NOMO-1 treated with DMSO at 0.1 percent for 48 hours (cell line): ENCODE measurements around the gene NEGR1.

Experiments
- DNase-seq: peaks from one replicate; lab custom pipeline; 2025; ENCODE audit not compliant: unreplicated experiment; lab: John Stamatoyannopoulos, UW

NEGR1 gene

DNA sequence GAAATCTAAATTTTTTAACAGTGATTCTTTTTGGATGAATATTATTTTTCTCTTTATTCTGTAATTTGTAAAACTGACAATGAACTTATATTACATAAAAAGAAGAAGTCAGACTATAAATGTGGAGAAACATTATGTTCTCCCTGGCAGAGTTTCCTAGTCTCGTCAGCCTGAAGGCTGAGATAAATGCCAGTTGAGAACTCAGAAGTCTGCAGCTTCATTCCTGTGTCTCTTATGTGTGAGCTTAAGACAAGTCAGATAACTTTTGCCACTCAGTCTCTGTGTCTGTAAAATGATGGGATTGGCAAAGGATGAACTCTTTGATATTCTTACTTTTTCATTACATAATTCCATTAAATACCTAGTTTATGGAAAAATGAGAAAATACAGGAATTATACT is 632.7 kb downstream of the NEGR1 start:
- DNase-seq = no peak

DNA sequence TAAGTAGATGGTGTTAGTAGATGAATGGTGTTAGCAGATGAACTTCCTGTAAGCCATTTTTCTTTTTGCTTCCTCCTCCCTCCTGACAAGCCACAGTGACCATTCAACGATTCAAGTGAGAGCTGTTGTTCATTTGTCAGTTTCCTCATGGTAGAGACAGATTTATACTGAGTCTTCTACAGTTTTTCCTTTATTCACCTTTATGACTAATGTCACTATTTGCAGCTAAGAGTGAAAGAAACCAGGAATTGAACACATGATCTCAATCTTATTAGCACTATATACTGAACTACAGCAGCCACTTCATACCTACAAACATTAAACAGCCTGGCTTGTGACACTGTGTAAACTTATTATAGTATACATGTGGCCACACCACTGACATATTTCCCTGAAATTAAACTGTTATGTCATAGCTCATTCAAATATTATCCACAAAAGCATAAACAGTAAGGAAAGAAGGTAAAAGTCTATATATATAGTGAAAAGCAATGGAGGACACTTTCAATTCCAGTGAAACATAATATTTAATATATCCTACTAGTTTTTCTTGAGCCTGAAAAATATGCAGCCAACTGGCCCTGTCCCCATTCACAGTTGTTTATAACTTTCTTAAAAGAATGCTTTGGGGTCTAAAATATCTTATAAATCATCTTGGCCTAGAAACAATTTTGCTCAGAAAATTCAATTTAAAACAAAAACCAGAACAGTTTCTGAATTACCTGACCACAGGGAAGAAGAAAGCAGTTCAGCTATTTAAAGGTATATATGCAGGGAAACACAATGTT is 634.6 kb downstream of the NEGR1 start:
- no peak for DNase-seq

DNA sequence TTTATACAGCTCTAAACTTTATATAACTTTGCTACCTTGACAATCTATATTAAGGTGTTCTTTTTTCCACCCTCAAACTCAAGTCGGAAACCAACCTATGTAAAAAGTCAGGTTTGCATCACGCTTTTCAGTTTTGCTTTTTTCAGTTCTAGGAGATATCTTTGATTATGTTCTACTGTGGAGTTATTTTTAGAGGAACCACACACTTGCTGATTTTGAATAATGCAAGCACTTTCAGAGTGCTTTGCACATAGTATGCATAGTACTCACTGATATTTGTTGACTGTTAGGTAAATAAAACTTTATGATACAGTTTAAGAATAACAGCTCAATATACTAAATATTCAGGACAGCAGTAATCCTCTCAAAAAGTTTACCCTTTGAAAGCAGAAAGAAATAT is 637.3 kb downstream of the NEGR1 start:
- no peak for DNase-seq

DNA sequence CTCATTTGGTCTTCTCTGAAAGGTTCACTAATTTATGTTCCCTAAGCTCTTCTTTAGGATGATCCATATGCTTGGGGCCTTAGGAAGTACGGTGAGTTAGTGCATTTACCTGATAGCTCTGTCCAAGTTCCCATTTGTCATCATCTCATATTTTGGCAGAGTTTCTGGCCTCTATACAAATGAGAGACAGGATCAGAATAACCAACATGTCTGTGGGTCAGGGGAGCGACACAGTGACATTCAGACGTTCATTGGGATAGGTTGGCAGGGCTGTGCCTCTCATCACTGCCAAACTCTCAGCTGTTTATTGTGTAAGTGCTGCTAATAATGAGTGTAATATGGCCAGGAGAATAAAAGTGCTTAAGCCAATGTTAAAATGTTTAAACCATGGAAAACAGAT is 640.4 kb downstream of the NEGR1 start:
- no peak for DNase-seq

DNA sequence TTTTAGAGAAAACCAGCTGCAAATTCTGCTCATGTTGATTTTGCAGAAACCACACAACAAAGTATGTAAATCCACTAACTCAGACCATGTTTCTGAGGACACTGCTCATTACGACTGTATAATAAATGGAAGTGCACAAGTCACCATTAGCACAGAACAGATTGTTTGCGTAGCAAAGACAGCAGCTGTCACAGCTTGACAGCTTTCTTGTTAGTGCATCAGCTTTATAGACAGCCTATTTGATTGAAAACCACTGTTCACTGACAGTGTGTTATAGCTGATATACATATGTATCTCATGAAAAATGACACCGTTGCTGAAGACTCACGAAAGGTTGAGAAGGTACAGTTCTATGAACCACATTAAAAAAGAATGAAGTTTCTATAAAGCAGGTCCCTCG is 641.3 kb downstream of the NEGR1 start:
- DNase-seq = no peak

DNA sequence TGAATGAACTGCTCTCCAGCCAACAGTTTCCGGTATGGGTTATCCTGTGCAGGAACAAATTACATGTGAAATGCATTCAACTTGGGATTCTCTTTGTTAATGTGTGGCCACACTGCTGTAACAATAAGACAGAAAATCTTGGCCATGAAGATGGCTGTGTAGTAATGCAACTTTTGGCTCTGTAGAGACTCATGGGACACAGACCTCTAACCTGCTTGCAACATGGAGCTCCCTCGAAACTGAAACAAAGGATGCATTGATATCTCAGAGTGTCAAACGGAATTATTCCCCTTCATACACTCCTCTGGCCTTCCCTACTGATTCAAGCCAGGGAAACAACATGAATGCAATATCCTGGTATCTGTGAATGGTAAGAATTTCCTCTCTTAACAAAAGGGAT is 642.2 kb downstream of the NEGR1 start:
- DNase-seq = no peak

DNA sequence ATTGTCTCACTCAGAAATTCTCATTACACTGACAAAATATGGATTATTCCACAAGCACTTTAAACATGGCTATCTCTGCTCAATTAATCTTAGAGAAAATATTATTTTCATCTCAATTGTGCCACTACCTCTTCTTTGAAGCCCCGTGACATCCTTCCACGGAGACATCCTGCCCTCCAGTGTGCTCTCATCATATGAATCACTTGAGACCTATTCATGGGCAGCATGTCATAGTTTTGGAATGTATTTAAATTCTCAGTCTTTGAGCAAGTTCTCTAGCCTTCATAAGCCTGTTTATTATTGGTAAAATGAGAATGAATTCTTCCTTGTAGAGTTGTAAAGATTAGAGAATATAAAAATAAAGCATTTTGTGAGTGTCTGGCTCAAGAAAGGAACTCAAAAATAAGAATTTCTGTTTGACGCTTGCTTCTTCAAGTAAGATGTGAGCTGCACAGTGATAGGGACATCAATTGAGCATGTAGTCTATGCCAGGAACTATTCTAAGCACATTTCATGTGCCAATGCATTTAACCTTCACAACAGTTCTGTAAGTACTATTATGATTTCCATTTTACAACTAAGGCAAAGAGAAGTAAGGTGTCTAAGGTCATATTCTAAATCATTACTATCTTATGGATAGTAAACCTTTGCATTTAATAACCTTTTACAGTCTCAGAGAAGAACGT is 644.1 kb downstream of the NEGR1 start:
- no peak for DNase-seq

DNA sequence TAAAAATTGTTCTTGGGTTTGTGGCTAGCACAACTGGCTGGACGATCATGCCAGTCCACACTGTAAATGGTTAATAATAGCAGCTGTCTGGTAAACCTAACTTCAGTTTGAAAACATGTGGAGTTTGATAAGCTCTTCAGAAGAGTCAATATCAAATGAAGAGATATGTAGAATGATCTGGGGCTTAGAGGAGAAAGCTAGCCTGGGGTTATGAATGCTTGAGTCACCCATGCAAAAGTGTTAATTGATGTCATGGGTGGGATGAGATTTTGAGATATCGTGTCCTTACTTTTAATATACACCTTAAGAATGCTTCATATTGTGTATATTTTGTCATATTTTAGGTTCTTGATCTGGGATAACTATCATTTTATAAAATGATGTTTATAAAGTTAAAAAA is 646.8 kb downstream of the NEGR1 start:
- no peak for DNase-seq

DNA sequence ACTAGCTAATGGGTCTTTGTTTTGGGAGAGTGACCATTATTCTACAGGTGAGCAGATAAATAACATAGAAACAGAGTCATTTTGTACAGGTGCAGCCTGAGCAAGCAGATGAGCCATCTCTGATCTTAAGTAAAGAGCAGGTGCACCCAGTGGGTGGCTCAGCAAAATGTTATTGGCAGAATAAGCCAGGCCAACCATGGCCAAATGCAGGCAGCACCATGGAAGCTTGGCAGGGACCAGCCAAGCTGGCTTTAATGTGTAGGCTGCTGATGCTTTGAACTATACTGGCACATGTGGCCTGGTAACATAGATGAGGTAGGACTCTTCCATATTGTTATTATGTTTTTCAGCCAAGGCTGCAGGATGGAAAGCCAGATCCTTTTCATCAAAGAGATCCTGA is 648.2 kb downstream of the NEGR1 start:
- no peak for DNase-seq

DNA sequence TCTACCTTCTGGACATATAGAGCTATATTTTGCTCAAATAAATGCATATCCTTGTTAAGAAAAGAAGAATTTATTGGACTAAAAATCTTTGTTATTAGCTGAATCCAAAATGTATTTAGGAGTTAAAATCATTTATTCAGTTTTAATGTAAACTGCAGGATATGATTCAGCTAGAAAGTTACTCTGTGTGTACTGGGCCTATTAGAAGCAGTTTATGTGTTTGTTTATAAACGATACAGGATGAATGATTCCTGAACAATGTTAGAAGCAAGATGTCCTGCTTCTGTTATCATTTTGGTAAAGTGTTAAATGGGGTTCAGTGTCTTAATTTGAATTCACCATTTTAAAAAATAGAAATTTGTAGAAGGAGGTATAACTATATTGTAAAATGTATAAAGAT is 652.3 kb downstream of the NEGR1 start:
- DNase-seq = no peak

DNA sequence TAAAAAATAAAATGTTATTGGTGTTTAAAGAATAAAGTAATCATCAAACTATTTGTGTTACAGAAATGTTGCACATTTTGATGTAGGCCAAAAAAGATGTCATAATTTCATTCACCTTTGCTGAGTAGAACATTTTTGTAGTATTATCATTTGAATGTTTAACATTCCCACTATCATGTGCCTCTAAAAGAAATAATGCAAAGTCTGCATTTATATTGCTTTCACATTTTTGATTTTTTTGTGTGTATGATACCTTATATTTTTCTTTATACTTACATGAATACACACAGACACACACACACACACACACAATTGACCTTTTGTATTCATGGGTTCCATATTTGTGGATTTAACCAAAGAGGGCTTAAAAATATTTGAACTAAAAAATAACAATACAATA is 657.3 kb downstream of the NEGR1 start:
- DNase-seq = no peak

DNA sequence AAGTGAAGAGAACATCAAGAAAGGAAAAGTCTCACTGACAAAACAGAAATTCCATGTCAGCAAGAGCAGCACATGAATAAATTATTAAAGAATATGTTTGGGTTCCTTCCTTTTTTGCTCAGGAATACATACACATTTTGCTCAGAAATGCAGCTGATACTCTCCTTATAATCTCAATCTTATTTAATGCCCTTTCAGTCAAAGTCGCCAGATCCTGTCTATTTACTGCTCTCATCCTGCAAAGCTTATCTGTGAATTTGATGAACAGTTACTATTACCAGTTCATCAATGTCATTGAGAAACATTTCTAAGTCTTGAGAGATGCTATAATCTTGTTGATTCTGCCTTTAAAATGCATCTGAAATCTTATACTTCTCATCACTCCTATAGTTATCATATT is 658.5 kb downstream of the NEGR1 start:
- no peak for DNase-seq

DNA sequence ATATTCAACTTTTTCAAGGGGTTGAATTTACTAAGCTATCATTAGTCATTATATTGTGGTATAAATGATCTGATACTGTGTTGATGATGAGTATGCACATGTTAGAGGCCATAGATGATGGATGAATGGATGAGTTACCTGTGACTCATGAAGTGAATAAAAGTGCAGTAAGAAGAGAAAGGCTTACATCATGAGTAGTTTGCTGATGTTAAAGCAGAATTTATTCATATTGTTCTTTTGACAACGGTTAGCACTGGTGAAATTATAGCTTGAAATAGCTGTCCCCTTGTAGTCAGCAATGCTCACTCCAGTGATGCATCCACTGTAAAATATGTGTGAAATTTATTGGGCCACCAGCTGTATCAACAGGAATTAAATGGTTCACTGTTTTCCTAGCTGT is 660.6 kb downstream of the NEGR1 start:
- no peak for DNase-seq

DNA sequence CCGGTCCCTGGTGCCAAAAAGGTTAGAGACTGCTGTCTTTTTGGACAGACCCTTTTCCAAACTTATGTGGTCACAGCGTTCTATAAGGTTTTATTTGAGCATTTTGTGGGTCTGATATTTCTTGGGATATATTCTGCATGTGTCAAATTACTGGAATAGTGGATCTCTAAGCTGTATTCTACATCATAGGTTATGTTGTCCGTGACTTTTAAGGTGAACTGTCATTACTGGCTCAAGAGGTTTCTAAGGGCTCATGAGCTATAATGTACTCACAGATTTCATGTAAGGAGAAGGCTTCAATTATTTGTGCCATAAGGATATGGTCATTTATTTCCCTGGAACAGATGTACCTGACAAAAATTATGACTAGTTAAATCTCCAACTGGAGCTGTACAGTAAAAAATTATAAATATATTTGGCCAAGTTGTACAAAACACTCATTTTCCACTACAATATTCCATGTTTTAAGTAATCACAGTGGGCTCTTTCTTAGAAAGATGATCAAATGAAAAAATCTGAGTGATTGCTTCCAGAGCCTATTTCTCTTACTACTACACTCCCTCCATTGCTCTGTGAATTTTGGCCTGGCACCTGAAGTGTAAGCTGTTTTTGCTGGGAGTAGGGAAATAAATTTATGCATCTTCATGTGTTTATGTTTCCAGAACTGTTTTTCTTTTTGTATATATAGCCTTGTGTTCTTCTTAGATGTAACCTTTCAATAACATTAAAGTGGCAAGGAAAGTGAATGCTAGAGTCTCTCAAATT is 663.4 kb downstream of the NEGR1 start:
- no peak for DNase-seq

DNA sequence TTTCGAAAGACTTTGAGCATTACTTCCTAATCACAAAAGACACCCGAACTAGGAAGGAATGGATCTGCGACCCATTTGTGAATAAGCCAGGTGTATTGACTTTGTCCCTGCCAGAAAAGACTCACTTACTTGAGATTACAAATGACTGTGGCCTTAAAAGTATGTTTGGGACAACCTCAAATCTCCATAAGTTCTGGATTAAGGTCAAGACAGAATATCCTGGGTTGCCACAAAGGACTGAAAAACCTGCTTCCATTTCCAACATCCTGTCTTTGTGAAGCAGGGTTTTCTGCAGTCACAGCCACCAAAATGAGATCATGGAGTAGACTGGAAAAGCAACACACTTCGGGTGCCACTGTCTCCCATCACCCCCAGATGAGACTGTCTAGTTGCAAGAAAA is 664.1 kb downstream of the NEGR1 start:
- DNase-seq = no peak

DNA sequence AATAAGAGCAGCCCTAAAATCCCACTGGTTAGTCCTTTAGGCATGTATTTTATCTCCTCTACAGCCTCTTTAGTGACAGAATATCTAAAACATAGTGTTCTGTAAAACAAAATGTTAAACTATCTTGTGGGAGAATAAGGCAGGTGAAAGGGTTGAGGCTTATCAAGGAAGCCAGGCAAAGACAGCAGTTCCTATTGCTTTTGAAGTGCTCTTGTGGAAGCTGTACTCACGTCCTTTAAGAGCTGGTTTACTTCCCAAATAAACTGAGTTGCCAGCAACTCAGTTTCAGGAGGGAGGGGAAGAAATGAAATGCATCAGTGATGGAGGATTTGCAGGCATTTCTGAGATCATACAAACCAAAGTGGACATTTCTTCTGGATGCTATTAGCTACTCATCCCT is 671.9 kb downstream of the NEGR1 start:
- no peak for DNase-seq

DNA sequence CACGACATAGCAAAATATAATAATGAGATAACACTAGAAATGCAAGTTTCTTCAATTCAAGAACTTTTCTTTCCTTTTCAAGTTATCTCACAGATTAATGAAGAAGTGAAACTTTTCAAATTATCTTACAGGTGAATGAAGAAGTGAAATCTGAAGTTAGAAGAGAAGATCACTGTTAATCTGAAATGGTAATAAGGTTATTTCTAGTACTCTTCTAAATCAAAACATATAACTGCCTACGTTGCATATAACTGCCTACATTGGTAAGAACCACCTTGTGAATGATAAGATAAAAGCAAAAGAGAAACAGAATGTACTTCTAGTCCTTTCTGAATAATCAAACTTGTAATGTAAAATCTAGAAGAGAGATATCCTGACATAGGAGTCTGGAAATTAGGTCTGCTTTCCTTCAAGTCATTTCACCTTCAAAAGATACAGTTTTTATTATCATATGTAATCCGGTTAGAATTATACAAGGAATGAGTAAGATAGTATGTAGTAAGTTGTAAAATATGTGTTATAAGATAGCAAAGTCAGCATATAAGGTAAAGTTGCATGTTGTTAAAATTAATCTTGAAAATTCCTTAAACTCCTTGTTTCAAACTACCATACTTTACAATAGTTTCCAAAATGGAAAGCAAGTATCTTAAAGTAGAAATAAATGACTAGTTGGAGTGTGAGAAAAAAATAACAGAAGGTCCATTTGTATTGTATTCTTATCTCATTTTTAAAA is 679.1 kb downstream of the NEGR1 start:
- DNase-seq = no peak

DNA sequence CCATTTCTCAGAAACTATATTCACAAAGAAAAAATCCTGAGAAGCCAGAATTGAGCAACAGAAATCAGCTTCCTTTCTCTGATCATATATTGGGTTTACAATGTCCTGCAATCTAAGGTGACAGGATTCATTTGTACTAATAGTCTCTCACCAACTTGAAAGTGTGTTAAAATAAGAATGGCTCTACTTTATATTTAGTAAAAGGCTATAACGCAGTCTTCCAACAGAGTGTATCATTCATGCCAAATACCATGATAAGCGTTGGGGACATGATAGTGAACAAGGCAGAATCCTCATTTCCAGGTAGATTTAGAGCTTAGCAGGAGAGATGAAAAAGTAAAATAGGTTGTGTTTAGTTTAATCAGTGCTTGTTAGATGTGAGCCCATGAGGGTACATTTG is 682.3 kb downstream of the NEGR1 start:
- no peak for DNase-seq

DNA sequence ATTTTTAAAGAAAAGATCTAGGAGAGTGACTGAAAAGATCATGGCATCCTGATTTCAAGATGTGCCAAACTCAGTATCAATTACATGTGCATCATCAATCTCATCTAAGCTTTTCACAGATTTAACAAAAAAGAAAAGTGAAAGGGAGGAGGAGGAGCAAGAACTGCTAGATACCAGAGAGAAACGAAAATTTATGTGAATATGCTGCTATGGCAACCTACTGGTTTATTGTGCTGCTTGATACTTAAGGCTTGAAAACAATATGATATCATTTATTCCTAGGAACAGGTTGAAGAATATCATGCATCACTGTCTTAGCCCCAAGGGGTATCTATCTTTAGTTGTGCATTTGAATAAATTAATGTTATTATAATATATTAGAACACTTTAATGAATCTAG is 683.0 kb downstream of the NEGR1 start:
- no peak for DNase-seq

DNA sequence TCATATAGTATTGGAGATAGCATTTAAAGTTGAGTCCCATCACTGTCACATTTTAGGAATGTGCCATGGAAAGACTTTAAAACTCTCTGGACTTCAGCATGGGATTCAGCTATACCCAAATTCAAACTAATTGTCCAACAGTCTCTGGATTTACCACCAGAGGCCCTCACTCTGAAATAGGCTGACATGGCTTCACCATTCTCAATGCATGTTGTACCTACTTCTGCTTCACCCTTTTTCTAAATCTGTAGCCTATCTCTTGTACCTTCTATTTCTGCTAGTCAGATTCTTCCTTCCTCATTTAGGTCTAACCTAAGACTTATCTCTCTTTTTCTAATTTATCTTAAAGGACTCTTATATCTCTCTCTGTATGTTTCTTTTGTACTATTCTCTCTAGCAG is 688.8 kb downstream of the NEGR1 start:
- peak; percentile 62 for DNase-seq

DNA sequence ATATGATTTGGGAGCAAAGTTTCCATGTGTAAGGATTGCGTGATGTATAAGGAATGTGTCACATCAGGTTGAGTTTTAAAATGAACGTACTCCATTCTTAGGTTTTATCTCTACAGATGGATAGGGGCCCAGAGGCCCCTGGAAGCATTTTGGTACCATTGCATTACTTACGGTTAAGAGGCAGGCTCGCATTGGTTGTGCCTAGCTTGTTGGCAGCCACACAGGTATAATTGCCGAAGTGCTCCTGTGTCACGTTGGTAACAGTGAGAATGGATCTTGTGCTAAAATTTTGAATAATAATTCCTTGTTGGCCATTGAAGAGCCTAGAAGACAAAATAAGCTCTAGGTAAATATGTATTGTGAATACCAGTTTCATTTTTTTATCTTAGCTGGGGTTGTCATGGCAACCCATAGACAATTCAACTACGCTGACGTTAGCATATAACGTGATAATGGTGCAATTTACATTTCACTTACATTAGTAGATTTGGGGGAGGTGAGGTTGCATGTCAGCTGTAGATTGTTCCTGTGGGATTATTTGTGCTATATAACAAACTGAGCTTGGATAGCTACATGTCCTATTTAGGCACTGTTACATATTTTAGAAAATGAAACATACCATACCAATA is 689.6 kb downstream of the NEGR1 start:
- DNase-seq = no peak
